ENCODE results near the gene BRAT1. TPM values are rescaled to one million over a fixed set of nuclear protein-coding genes. Genes with fewer than 3 reads are reported as not detected.

Gene BRAT1
- total RNA-seq = 13.8 and 21.1 TPM in 2 replicates

GRCh38 chr7:2555121-2556052 is at the start of gene BRAT1:
TSS of gene BRAT1 (minus strand) at chr7:2555524. CDS start at chr7:2554431, 1,093 bp downstream.

DNA sequence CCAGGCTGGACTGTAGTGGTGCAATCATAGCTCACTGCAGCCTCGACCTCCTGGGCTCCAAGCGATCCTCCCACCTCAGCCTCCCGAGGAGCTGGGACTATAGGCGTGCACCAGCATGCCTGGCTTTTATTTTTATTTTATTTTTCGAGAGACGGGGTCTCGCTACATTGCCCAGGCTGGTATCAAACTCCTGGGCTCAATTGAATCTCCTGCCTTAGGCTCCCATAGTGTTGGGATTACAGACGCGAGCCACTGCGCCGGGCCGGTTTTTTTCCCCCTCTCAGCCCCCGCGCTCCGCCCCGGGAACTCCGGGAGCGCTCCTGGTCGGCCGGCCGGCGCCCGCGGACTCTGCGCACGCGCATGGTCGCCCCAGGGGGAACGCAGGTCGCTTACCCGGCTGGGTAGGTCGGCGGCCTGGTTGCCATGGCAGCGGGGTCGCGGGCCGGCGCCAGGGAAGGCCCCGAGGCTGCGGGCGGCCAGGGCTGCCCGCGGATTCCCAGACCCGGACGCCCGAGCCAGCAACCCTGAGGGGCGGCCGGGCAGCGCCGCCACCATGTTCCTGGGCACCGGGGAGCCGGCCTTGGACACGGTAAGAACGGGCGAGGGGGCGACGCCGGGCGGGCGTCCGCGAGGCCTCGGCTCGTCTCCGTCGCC is 3.4 kb upstream of the BRAT1 start, which contains the start of gene IQCE:
Gene IQCE (plus strand): TSS at position 351 of the 654 bp plus-strand sequence. CDS start 203 bp downstream, at position 554.

DNA sequence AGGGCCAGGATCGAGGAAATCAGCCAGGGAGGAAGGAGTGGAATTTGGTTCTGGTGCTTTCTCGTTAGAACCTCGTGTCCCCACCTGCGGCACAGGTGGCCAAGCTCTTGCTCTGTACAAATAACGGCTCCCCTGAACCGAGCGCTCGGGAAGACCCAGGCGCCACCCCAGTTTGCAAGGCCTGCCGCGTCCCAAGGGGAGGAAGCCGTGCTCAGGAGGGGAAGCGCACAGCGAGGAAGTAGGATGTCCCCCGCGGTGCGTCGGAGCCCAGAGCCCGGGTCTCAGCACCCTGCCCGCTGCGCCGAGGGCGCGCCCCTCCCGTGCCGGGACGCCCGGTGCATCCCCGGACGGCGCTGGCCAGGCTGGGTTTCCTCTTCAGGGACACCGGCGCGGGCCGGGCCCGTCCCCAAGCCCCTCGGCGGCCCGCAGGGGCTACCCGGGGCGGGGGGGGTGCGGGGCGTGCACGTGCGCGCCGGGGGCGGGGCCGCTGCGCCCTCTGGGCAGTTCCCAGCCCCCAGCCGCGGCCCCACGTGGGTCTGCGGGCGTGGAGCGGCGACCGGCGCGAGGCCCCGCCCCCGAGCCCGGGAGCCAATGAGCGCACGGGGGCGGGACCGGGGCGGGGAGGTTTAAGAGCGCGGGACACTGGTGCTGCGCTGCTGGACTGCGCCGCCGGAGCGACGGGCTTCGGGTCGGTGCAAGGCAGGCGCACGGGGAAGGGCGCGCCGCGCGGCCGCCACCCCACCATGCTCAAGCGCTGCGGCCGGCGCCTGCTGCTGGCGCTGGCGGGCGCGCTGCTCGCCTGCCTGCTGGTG is 36.0 kb downstream of the BRAT1 start, which contains the start of gene LFNG:
Gene LFNG (plus strand): TSS at position 656 of the 812 bp plus-strand sequence. CDS start 88 bp downstream, at position 744.

Other genes starting within 250 kb of the BRAT1 start
- gene SNX8, start 241.1 kb downstream of the BRAT1 start, total RNA-seq = 6.4 and 8.0 TPM in 2 replicates
- 232 and 247 TPM in 2 replicates for gene EIF3B, start 200.7 kb downstream of the BRAT1 start, total RNA-seq
- gene CHST12, start 151.9 kb downstream of the BRAT1 start, total RNA-seq = 4.6 and 6.7 TPM in 2 replicates
- gene GRIFIN, start 79.1 kb downstream of the BRAT1 start, total RNA-seq = not detected in 2 replicates
- 13.6 and 24.8 TPM in 2 replicates for gene LFNG, start 35.8 kb downstream of the BRAT1 start, total RNA-seq
- gene IQCE, start 3.5 kb upstream of the BRAT1 start, total RNA-seq = 6.0 and 6.9 TPM in 2 replicates
- 51.1 and 65.5 TPM in 2 replicates for gene TTYH3, start 76.5 kb upstream of the BRAT1 start, total RNA-seq
- gene AMZ1, start 132.7 kb upstream of the BRAT1 start, total RNA-seq = 0.09 and 0.19 TPM in 2 replicates

Measured in endothelial cell of coronary artery (primary cell).